Effector CD4-positive, alpha-beta T cell (primary cell): ENCODE measurements around the gene BST2.

Experiments
- DNase-seq: peaks from one replicate; pipeline ENCODE4 v3.0.0-alpha.2; 2020
- total RNA-seq: gene quantifications from one replicate; lab custom pipeline; 2026; lab: John Stamatoyannopoulos, UW

The BST2 gene
- 15.2 reads per million, percentile 41 among the genes with 10 or more reads in this experiment for total RNA-seq

- DNase-seq: peak; percentile 53
Observed at GRCh38 chr19:17405250-17406045, at the start of gene BST2. TSS of gene BST2 (minus strand) at chr19:17405630. CDS start at chr19:17405575, 55 bp downstream.

GRCh38 chr19:17454576-17455071 is 49.2 kb upstream of the BST2 start:
- no peak for DNase-seq

GRCh38 chr19:17451820-17452219 is 46.4 kb upstream of the BST2 start:
- DNase-seq: no peak

- DNase-seq: no peak
Observed at GRCh38 chr19:17450264-17451075, 45.0 kb upstream of the BST2 start.

GRCh38 chr19:17448131-17448967 is 42.9 kb upstream of the BST2 start, which contains the start of gene TMEM221:
TSS of gene TMEM221 (minus strand) at chr19:17448668. CDS start at chr19:17448462, 206 bp downstream.
- DNase-seq: peak; percentile 41

GRCh38 chr19:17447704-17448130 is 42.3 kb upstream of the BST2 start:
- no peak for DNase-seq

GRCh38 chr19:17445526-17446165 is 40.2 kb upstream of the BST2 start:
- no peak for DNase-seq

GRCh38 chr19:17441241-17442021 is 36.0 kb upstream of the BST2 start:
- no peak for DNase-seq

- DNase-seq: no peak
Observed at GRCh38 chr19:17436874-17437267, 31.4 kb upstream of the BST2 start.

GRCh38 chr19:17436094-17436873 is 30.9 kb upstream of the BST2 start:
- DNase-seq: no peak

GRCh38 chr19:17435218-17435617 is 29.8 kb upstream of the BST2 start:
- DNase-seq: no peak

- DNase-seq: no peak
Observed at GRCh38 chr19:17431417-17431816, 26.0 kb upstream of the BST2 start.

- DNase-seq: no peak
Observed at GRCh38 chr19:17429641-17430113, 24.2 kb upstream of the BST2 start.

GRCh38 chr19:17424743-17425365 is 19.4 kb upstream of the BST2 start:
- DNase-seq: no peak

- no peak for DNase-seq
Observed at GRCh38 chr19:17423429-17424208, 18.2 kb upstream of the BST2 start.

GRCh38 chr19:17421942-17422341 is 16.5 kb upstream of the BST2 start:
- DNase-seq: no peak

GRCh38 chr19:17420475-17420924 is 15.1 kb upstream of the BST2 start:
- no peak for DNase-seq

- DNase-seq: peak; percentile 94
Observed at GRCh38 chr19:17419621-17420474, 14.4 kb upstream of the BST2 start, which contains the start of gene MVB12A. TSS of gene MVB12A (plus strand) at chr19:17420047. CDS start at chr19:17420136, 89 bp downstream.
